ENCODE data around the gene DNTT.

The DNTT gene

GRCh38 chr10:96358851-96359540 lies 54.8 kb downstream of the DNTT start, which contains the start of gene OPALIN:
Gene OPALIN, minus strand, starts transcription at chr10:96359002. Its CDS starts 106 bp downstream, at chr10:96358896.
- Histone ChIP-seq H2AFZ (ENCODE audit: low read depth, low read length) (no peak within 1 kb of the TSS), H3K79me2 (ENCODE audit: low read length) (no peaks in the 10 kb centered on the region), H3K9ac (ENCODE audit: low read length) (no peak within 1 kb of the TSS), H3K4me2 (ENCODE audit: low read length) (no peak within 1 kb of the TSS), H3K9me3 (ENCODE audit: insufficient read depth, low read length) (no peaks in the 10 kb centered on the region), H3K4me1 (ENCODE audit: low read length) (no peaks in the 10 kb centered on the region), H3K36me3 (replicated peaks; ENCODE audit: low read depth, low read length) (no peaks in the 10 kb centered on the region), H3K4me3 (ENCODE audit: low read length) (no peak within 1 kb of the TSS), H3K27ac (ENCODE audit: low read length) (no peak within 1 kb of the TSS), H3K27me3 (ENCODE audit: low read depth, low read length) (no peaks in the 10 kb centered on the region), H4K20me1 (ENCODE audit: insufficient read depth, low read length) (no peaks in the 10 kb centered on the region)
- TF ChIP-seq, protein P1, sequence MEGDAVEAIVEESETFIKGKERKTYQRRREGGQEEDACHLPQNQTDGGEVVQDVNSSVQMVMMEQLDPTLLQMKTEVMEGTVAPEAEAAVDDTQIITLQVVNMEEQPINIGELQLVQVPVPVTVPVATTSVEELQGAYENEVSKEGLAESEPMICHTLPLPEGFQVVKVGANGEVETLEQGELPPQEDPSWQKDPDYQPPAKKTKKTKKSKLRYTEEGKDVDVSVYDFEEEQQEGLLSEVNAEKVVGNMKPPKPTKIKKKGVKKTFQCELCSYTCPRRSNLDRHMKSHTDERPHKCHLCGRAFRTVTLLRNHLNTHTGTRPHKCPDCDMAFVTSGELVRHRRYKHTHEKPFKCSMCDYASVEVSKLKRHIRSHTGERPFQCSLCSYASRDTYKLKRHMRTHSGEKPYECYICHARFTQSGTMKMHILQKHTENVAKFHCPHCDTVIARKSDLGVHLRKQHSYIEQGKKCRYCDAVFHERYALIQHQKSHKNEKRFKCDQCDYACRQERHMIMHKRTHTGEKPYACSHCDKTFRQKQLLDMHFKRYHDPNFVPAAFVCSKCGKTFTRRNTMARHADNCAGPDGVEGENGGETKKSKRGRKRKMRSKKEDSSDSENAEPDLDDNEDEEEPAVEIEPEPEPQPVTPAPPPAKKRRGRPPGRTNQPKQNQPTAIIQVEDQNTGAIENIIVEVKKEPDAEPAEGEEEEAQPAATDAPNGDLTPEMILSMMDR (IDR thresholded peaks at IDR 0.05; ENCODE audit: low read depth, low read length), result no peak
- no peak for TF ChIP-seq EZH2phosphoT487 (IDR thresholded peaks at IDR 0.05; ENCODE audit: low read depth)

DNA sequence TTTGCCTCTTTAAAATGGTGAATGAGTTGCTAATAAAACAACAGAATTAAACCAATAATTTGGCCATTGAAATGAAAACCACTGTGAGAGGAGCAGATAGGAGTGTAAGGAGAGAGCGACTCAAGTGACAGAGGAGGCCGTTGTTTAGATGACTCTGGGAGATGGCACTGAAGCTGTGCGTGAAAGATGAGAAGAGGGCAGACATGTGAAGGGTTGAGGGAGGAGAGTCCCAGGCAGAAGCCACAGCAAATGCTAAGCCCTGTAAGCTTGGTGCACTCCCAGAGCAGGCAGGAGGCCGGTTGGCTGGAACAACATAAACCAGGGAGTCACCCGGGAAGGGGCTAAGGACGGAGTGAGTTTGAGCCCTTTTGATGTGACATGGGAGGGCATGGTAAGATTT lies 55.4 kb downstream of the DNTT start:
- H3K4me2 ChIP-seq (ENCODE audit: low read length), result no peak overlapping the region
- no peaks in the 10 kb centered on the region for H3K36me3 ChIP-seq (replicated peaks; ENCODE audit: low read depth, low read length)
- H3K4me3 ChIP-seq (ENCODE audit: low read length), result no peak overlapping the region
- H4K20me1 ChIP-seq (ENCODE audit: insufficient read depth, low read length), result no peaks in the 10 kb centered on the region
- no peaks in the 10 kb centered on the region for H3K79me2 ChIP-seq (ENCODE audit: low read length)
- no peaks in the 10 kb centered on the region for H3K9me3 ChIP-seq (ENCODE audit: insufficient read depth, low read length)
- H2AFZ ChIP-seq (ENCODE audit: low read depth, low read length), result no peak overlapping the region
- TF ChIP-seq, protein P1 (IDR thresholded peaks at IDR 0.05; ENCODE audit: low read depth, low read length), result no peak
- TF ChIP-seq EZH2phosphoT487 (IDR thresholded peaks at IDR 0.05; ENCODE audit: low read depth), result no peak
- H3K4me1 ChIP-seq (ENCODE audit: low read length), result no peaks in the 10 kb centered on the region
- H3K9ac ChIP-seq (ENCODE audit: low read length), result no peak overlapping the region
- H3K27me3 ChIP-seq (ENCODE audit: low read depth, low read length), result no peaks in the 10 kb centered on the region
- H3K27ac ChIP-seq (ENCODE audit: low read length), result no peak overlapping the region

DNA sequence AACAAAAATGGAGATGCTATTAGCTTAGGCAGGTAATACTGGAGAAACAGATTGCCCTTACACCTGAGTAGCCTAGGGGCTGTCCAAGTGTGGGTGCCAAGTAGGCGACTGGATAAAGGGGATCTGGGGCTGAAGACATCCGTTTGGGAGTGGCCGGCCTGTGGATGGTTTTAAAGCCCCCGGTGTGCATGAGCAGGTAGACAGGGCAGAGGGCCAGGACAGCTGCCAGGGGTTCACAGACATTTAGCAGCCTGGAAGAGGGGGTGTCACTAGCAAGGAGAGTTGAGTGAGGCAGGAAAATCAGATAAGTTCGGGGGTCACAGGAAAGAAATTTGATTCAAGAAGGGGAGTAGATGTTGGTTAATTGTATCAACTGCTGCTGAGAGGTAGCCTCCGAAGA lies 56.1 kb downstream of the DNTT start:
- TF ChIP-seq, protein P1 (IDR thresholded peaks at IDR 0.05; ENCODE audit: low read depth, low read length), result no peak
- no peak for TF ChIP-seq EZH2phosphoT487 (IDR thresholded peaks at IDR 0.05; ENCODE audit: low read depth)
- Histone ChIP-seq H3K4me2 (ENCODE audit: low read length) (no peak overlapping the region), H3K27me3 (ENCODE audit: low read depth, low read length) (no peaks in the 10 kb centered on the region), H4K20me1 (ENCODE audit: insufficient read depth, low read length) (no peaks in the 10 kb centered on the region), H3K79me2 (ENCODE audit: low read length) (no peaks in the 10 kb centered on the region), H3K9ac (ENCODE audit: low read length) (no peak overlapping the region), H3K36me3 (replicated peaks; ENCODE audit: low read depth, low read length) (no peaks in the 10 kb centered on the region), H2AFZ (ENCODE audit: low read depth, low read length) (no peak overlapping the region), H3K4me1 (ENCODE audit: low read length) (no peaks in the 10 kb centered on the region), H3K27ac (ENCODE audit: low read length) (no peak overlapping the region), H3K4me3 (ENCODE audit: low read length) (no peak overlapping the region), H3K9me3 (ENCODE audit: insufficient read depth, low read length) (no peaks in the 10 kb centered on the region)

- no peak overlapping the region for H3K9ac ChIP-seq (ENCODE audit: low read length)
- no peaks in the 10 kb centered on the region for H3K27me3 ChIP-seq (ENCODE audit: low read depth, low read length)
- H3K79me2 ChIP-seq (ENCODE audit: low read length), result no peaks in the 10 kb centered on the region
- no peak for TF ChIP-seq EZH2phosphoT487 (IDR thresholded peaks at IDR 0.05; ENCODE audit: low read depth)
- no peaks in the 10 kb centered on the region for H3K36me3 ChIP-seq (replicated peaks; ENCODE audit: low read depth, low read length)
- no peak overlapping the region for H3K4me2 ChIP-seq (ENCODE audit: low read length)
- H3K4me1 ChIP-seq (ENCODE audit: low read length), result no peaks in the 10 kb centered on the region
- H3K9me3 ChIP-seq (ENCODE audit: insufficient read depth, low read length), result no peaks in the 10 kb centered on the region
- no peaks in the 10 kb centered on the region for H4K20me1 ChIP-seq (ENCODE audit: insufficient read depth, low read length)
- no peak overlapping the region for H3K4me3 ChIP-seq (ENCODE audit: low read length)
- no peak overlapping the region for H3K27ac ChIP-seq (ENCODE audit: low read length)
- no peak overlapping the region for H2AFZ ChIP-seq (ENCODE audit: low read depth, low read length)
Measured at GRCh38 chr10:96360766-96361165, 56.5 kb downstream of the DNTT start.
